Left ventricle myocardium inferior (tissue), 1 donor: ENCODE data around the gene TMEM184B. TPM values are rescaled to one million over a fixed set of nuclear protein-coding genes. Genes with fewer than 3 reads are reported as not detected.

Source experiments
- DNase-seq: peaks from one replicate; pipeline ENCODE4 v3.0.0-alpha.2; 2020
- H3K27ac ChIP-seq: fragments of 200-600 bp; replicated peaks from 2 replicates; pipeline ENCODE4 v1.8.0; 2021
- H3K27me3 ChIP-seq: fragments of 200-600 bp; 2 replicates; pipeline ENCODE4 v1.8.0; 2021; ENCODE audit warnings: low read depth
- H3K36me3 ChIP-seq: fragments of 200-600 bp; 2 replicates; pipeline ENCODE4 v1.8.0; 2021
- H3K4me1 ChIP-seq: fragments of 200-600 bp; 2 replicates; pipeline ENCODE4 v1.8.0; 2021
- H3K4me3 ChIP-seq: fragments of 200-600 bp; 2 replicates; pipeline ENCODE4 v1.8.0; 2021; ENCODE audit warnings: mild to moderate bottlenecking, moderate library complexity
- H3K9me3 ChIP-seq: fragments of 200-600 bp; replicated peaks from 2 replicates; pipeline ENCODE4 v1.8.0; 2021
- CTCF ChIP-seq: fragments of 200-600 bp; IDR thresholded peaks from 2 replicates; pipeline ENCODE4 v1.8.0; 2021; ENCODE audit warnings: antibody characterized with exemption, mild to moderate bottlenecking, borderline replicate concordance
- intact Hi-C: fragments of 100-400 bp; cut with micrococcal nuclease; formaldehyde crosslinking; loops from one replicate; pipeline ENCODE4 v1.11.0; 2022
- total RNA-seq: library from RNA; stranded (reverse); fragmentation: NEBNext Ultra II Directional; extraction: Animal tissue kit (Norgen Biotek cat#: 25700); gene quantifications from one replicate; pipeline ENCODE4 v1.2.1, GENCODE V29; 2021
- donor health status: DM: no; HTN: yes; CAD: no; lungs with severe emphysema.

TMEM184B gene
- total RNA-seq, 1 donor from 2014 or later: 50.6 TPM

GRCh38 chr22:38257650-38258250 is 15.1 kb downstream of the TMEM184B start:
- no peak for TF ChIP-seq CTCF

GRCh38 chr22:38257181-38257580 is 15.6 kb downstream of the TMEM184B start:
- Histone ChIP-seq H3K36me3 (no peaks in the 10 kb centered on the region), H3K27ac (peak overlapping the region; percentile 74), H3K4me3 (peak overlapping the region; percentile 41), H3K27me3 (no peaks in the 10 kb centered on the region), H3K9me3 (no peaks in the 10 kb centered on the region), H3K4me1 (peaks cover 92% of the 10 kb centered on the region)
- TF ChIP-seq CTCF: no peak
- intact Hi-C loops: no loop called here
- DNase-seq: no peak

More at GRCh38 chr22:38257650-38258250, 15.1 kb downstream of the TMEM184B start:
- peak overlapping the region; percentile 41 for H3K4me3 ChIP-seq
- H3K4me1 ChIP-seq: peaks cover 92% of the 10 kb centered on the region
- no peaks in the 10 kb centered on the region for H3K36me3 ChIP-seq
- H3K9me3 ChIP-seq: no peaks in the 10 kb centered on the region
- H3K27ac ChIP-seq: peak overlapping the region; percentile 74
- no peak for DNase-seq
- H3K27me3 ChIP-seq: no peaks in the 10 kb centered on the region
- intact Hi-C loops: no loop called here

GRCh38 chr22:38255697-38256096 is 17.1 kb downstream of the TMEM184B start:
- no peak for TF ChIP-seq CTCF
- intact Hi-C loops: no loop called here

GRCh38 chr22:38251341-38251692 is 21.5 kb downstream of the TMEM184B start:
- peaks cover 14% of the 10 kb centered on the region for H3K36me3 ChIP-seq
- intact Hi-C loops: no loop called here
- no peak for DNase-seq
- no peak for TF ChIP-seq CTCF
- H3K27ac ChIP-seq: peak overlapping the region; percentile 24
- peaks cover 76% of the 10 kb centered on the region for H3K4me1 ChIP-seq
- peaks cover 4% of the 10 kb centered on the region for H3K9me3 ChIP-seq
- H3K27me3 ChIP-seq: no peaks in the 10 kb centered on the region
- no peak overlapping the region for H3K4me3 ChIP-seq

More at GRCh38 chr22:38255697-38256096, 17.1 kb downstream of the TMEM184B start:
- no peaks in the 10 kb centered on the region for H3K9me3 ChIP-seq
- no peaks in the 10 kb centered on the region for H3K27me3 ChIP-seq
- H3K36me3 ChIP-seq: no peaks in the 10 kb centered on the region
- no peak overlapping the region for H3K4me3 ChIP-seq
- DNase-seq: no peak
- H3K4me1 ChIP-seq: peaks cover 92% of the 10 kb centered on the region
- H3K27ac ChIP-seq: peak overlapping the region; percentile 74

- H3K9me3 ChIP-seq: peaks cover 4% of the 10 kb centered on the region
- H3K36me3 ChIP-seq: peaks cover 19% of the 10 kb centered on the region
- TF ChIP-seq CTCF: no peak
- intact Hi-C loops: no loop called here
- peak overlapping the region; percentile 24 for H3K27ac ChIP-seq
- no peak overlapping the region for H3K4me3 ChIP-seq
- no peaks in the 10 kb centered on the region for H3K27me3 ChIP-seq
- H3K4me1 ChIP-seq: peaks cover 76% of the 10 kb centered on the region
- no peak for DNase-seq
Measured at GRCh38 chr22:38250643-38251340, 22.0 kb downstream of the TMEM184B start.
